ENCODE measurements around the gene HSPA9. TPM values are rescaled to one million over a fixed set of nuclear protein-coding genes. Genes with fewer than 3 reads are reported as not detected.

HSPA9 gene
- polyA plus RNA-seq, 1 donor from 2014 or later, result 280 TPM

DNA sequence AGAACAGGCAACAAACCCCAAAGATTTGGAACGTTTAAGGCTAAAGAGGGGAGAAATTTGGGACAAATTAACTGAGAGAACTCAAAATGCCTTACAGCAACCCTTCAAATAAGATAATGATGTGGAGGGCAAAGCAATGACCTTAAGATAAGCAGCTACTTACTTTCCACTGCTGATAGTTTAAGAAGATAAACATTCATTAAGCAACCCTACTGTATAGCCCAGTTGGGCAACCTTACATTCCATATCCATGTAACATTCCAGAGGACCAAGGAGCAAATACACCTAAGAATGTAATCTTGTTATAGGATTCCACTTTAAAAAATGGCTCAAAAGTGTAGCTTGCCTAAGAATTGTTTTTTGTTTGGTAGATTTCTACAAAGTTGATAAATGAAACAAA lies 47.0 kb downstream of the HSPA9 start:
- no peaks in the 10 kb centered on the region for H3K36me3 ChIP-seq (ENCODE audit: insufficient read depth, low read length)
- H3K9ac ChIP-seq (ENCODE audit: low read length), result no peak overlapping the region
- H3K79me2 ChIP-seq (replicated peaks; ENCODE audit: insufficient read depth, low read length), result peaks cover 30% of the 10 kb centered on the region
- no peak overlapping the region for H2AFZ ChIP-seq (ENCODE audit: low read depth, low read length)
- TF ChIP-seq, protein P1, sequence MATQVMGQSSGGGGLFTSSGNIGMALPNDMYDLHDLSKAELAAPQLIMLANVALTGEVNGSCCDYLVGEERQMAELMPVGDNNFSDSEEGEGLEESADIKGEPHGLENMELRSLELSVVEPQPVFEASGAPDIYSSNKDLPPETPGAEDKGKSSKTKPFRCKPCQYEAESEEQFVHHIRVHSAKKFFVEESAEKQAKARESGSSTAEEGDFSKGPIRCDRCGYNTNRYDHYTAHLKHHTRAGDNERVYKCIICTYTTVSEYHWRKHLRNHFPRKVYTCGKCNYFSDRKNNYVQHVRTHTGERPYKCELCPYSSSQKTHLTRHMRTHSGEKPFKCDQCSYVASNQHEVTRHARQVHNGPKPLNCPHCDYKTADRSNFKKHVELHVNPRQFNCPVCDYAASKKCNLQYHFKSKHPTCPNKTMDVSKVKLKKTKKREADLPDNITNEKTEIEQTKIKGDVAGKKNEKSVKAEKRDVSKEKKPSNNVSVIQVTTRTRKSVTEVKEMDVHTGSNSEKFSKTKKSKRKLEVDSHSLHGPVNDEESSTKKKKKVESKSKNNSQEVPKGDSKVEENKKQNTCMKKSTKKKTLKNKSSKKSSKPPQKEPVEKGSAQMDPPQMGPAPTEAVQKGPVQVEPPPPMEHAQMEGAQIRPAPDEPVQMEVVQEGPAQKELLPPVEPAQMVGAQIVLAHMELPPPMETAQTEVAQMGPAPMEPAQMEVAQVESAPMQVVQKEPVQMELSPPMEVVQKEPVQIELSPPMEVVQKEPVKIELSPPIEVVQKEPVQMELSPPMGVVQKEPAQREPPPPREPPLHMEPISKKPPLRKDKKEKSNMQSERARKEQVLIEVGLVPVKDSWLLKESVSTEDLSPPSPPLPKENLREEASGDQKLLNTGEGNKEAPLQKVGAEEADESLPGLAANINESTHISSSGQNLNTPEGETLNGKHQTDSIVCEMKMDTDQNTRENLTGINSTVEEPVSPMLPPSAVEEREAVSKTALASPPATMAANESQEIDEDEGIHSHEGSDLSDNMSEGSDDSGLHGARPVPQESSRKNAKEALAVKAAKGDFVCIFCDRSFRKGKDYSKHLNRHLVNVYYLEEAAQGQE (IDR thresholded peaks at IDR 0.05; ENCODE audit: borderline replicate concordance), result no peak
- TF ChIP-seq, protein P2, sequence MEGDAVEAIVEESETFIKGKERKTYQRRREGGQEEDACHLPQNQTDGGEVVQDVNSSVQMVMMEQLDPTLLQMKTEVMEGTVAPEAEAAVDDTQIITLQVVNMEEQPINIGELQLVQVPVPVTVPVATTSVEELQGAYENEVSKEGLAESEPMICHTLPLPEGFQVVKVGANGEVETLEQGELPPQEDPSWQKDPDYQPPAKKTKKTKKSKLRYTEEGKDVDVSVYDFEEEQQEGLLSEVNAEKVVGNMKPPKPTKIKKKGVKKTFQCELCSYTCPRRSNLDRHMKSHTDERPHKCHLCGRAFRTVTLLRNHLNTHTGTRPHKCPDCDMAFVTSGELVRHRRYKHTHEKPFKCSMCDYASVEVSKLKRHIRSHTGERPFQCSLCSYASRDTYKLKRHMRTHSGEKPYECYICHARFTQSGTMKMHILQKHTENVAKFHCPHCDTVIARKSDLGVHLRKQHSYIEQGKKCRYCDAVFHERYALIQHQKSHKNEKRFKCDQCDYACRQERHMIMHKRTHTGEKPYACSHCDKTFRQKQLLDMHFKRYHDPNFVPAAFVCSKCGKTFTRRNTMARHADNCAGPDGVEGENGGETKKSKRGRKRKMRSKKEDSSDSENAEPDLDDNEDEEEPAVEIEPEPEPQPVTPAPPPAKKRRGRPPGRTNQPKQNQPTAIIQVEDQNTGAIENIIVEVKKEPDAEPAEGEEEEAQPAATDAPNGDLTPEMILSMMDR (IDR thresholded peaks at IDR 0.05; ENCODE audit: poor library complexity, severe bottlenecking), result no peak
- no peak for TF ChIP-seq SMC3 (conservative IDR thresholded peaks at IDR 0.05; ENCODE audit: poor library complexity)
- no peak for TF ChIP-seq POLR2AphosphoS5 (IDR thresholded peaks at IDR 0.05)
- no peak for TF ChIP-seq MXI1 (conservative IDR thresholded peaks at IDR 0.05; ENCODE audit: poor library complexity, severe bottlenecking)
- no peak for TF ChIP-seq EZH2 (IDR thresholded peaks at IDR 0.05; ENCODE audit: borderline replicate concordance, insufficient read depth, low read length, poor library complexity, severe bottlenecking)
- TF ChIP-seq RAD21 (conservative IDR thresholded peaks at IDR 0.05), result no peak
- no peak for TF ChIP-seq EP300 (conservative IDR thresholded peaks at IDR 0.05; ENCODE audit: poor library complexity, severe bottlenecking)
- no peak for TF ChIP-seq TAF1 (IDR thresholded peaks at IDR 0.05; ENCODE audit: low read depth)
- no peaks in the 10 kb centered on the region for H3F3A ChIP-seq (ENCODE audit: insufficient read depth, low read length, poor library complexity, severe bottlenecking)
- no peaks in the 10 kb centered on the region for H4K20me1 ChIP-seq (ENCODE audit: insufficient read depth)
- H3K9me2 ChIP-seq (ENCODE audit: insufficient read depth, low read length), result no peaks in the 10 kb centered on the region
- H3K27ac ChIP-seq (ENCODE audit: low read length), result no peak overlapping the region
- H3K4me2 ChIP-seq (ENCODE audit: low read length), result no peak overlapping the region
- no peaks in the 10 kb centered on the region for H3K9me3 ChIP-seq (ENCODE audit: low read length)
- no peak overlapping the region for H3K4me3 ChIP-seq (ENCODE audit: low read length)
- H3K27me3 ChIP-seq (ENCODE audit: insufficient read depth, low read depth, low read length), result no peaks in the 10 kb centered on the region

DNA sequence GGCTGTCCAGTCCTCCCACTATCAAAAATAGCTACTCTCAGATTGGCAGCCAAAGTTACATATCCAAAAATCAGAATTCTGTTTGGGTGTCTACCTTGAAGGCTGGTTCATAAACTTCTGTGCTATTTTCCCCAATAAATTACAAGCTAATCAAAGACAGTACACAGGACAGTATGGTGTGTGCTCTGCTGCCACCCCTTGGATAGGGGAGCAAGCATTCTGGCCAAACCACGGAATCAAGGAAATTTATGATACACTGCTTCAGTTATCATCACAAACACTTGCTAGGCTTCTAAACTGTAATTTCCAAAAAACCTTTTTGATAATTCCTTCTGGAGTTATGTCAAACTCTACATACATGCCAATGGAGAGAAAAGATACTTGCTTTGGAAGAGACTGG lies 48.0 kb downstream of the HSPA9 start:
- Histone ChIP-seq H2AFZ (ENCODE audit: low read depth, low read length) (no peak overlapping the region), H3K9me3 (ENCODE audit: low read length) (no peaks in the 10 kb centered on the region), H3K27me3 (ENCODE audit: insufficient read depth, low read depth, low read length) (no peaks in the 10 kb centered on the region), H3K4me2 (ENCODE audit: low read length) (no peak overlapping the region), H4K20me1 (ENCODE audit: insufficient read depth) (no peaks in the 10 kb centered on the region), H3K27ac (ENCODE audit: low read length) (no peak overlapping the region), H3K4me3 (ENCODE audit: low read length) (no peak overlapping the region), H3K9me2 (ENCODE audit: insufficient read depth, low read length) (no peaks in the 10 kb centered on the region), H3K9ac (ENCODE audit: low read length) (no peak overlapping the region), H3K79me2 (replicated peaks; ENCODE audit: insufficient read depth, low read length) (peaks cover 26% of the 10 kb centered on the region), H3F3A (ENCODE audit: insufficient read depth, low read length, poor library complexity, severe bottlenecking) (no peaks in the 10 kb centered on the region), H3K36me3 (ENCODE audit: insufficient read depth, low read length) (no peaks in the 10 kb centered on the region)
- no peak for TF ChIP-seq POLR2AphosphoS5 (IDR thresholded peaks at IDR 0.05)
- TF ChIP-seq TAF1 (IDR thresholded peaks at IDR 0.05; ENCODE audit: low read depth), result no peak
- no peak for TF ChIP-seq MXI1 (conservative IDR thresholded peaks at IDR 0.05; ENCODE audit: poor library complexity, severe bottlenecking)
- TF ChIP-seq, protein P1 (IDR thresholded peaks at IDR 0.05; ENCODE audit: borderline replicate concordance), result no peak
- TF ChIP-seq EZH2 (IDR thresholded peaks at IDR 0.05; ENCODE audit: borderline replicate concordance, insufficient read depth, low read length, poor library complexity, severe bottlenecking), result no peak
- no peak for TF ChIP-seq EP300 (conservative IDR thresholded peaks at IDR 0.05; ENCODE audit: poor library complexity, severe bottlenecking)
- TF ChIP-seq, protein P2 (IDR thresholded peaks at IDR 0.05; ENCODE audit: poor library complexity, severe bottlenecking), result no peak
- TF ChIP-seq RAD21 (conservative IDR thresholded peaks at IDR 0.05), result no peak
- TF ChIP-seq SMC3 (conservative IDR thresholded peaks at IDR 0.05; ENCODE audit: poor library complexity), result no peak

All from neural cell (in vitro differentiated cells).